ENCODE results near the gene LRRC36. TPM values are rescaled to one million over a fixed set of nuclear protein-coding genes. Genes with fewer than 3 reads are reported as not detected.

LRRC36 gene
- total and polyA plus RNA-seq, 2 of the 13 experiments (the other 11 are each of a cell fraction or from before 2014, with no cell fraction given): 0.12 to 0.15 TPM

DNA sequence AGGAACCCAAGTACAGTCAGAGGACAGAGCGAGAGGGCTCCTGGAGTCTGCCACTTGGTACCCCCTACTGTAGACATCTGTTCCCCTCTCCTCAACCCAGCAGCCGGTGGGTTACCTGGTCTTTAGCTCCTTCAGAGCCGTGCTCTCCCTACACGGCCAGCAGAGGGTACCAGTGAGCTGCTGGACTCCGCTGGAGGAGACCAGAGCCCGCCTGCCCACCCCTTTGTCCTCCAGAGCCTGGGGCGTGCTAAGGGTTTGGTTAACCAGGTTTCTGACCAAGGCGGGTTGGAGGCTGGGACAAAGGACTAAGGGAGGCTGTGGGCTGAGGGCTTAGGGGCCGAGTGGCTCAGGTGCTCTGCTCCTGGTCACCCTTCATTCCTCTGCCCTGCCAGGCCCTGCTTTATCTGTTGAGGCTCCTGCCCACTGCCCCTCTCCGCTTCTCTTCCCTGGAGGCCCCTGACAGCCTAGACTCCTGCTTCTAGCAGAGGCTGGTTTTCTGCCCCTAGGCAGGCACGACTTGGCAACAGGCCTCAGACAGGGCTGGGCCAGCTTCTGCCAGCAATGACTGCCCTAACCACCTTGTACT lies 101.6 kb downstream of the LRRC36 start (continued):
- no peak for TF ChIP-seq MEIS1 (CRISPR knock-in tag; IDR thresholded peaks at IDR 0.05; ENCODE audit: borderline replicate concordance)
- no peak for TF ChIP-seq ZNF543 (CRISPR knock-in tag; IDR thresholded peaks at IDR 0.05)
- peak; percentile 52; the same call in 1 of the 2 replicates for TF ChIP-seq ZNF235 (CRISPR knock-in tag; IDR thresholded peaks at IDR 0.05; ENCODE audit: borderline replicate concordance)
- TF ChIP-seq ZSCAN9 (CRISPR knock-in tag; IDR thresholded peaks at IDR 0.05; ENCODE audit: borderline replicate concordance): 0 out of 2 replicates have a peak, but pooled peaks have one; percentile 38
- TF ChIP-seq, protein P1, sequence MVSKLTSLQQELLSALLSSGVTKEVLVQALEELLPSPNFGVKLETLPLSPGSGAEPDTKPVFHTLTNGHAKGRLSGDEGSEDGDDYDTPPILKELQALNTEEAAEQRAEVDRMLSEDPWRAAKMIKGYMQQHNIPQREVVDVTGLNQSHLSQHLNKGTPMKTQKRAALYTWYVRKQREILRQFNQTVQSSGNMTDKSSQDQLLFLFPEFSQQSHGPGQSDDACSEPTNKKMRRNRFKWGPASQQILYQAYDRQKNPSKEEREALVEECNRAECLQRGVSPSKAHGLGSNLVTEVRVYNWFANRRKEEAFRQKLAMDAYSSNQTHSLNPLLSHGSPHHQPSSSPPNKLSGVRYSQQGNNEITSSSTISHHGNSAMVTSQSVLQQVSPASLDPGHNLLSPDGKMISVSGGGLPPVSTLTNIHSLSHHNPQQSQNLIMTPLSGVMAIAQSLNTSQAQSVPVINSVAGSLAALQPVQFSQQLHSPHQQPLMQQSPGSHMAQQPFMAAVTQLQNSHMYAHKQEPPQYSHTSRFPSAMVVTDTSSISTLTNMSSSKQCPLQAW (CRISPR knock-in tag; IDR thresholded peaks at IDR 0.05): peak; percentile 63; the same call in 1 of the 2 replicates
- no peak for TF ChIP-seq ATF1 (CRISPR knock-in tag; IDR thresholded peaks at IDR 0.05)
- TF ChIP-seq, protein P2, sequence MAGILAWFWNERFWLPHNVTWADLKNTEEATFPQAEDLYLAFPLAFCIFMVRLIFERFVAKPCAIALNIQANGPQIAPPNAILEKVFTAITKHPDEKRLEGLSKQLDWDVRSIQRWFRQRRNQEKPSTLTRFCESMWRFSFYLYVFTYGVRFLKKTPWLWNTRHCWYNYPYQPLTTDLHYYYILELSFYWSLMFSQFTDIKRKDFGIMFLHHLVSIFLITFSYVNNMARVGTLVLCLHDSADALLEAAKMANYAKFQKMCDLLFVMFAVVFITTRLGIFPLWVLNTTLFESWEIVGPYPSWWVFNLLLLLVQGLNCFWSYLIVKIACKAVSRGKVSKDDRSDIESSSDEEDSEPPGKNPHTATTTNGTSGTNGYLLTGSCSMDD (CRISPR knock-in tag; IDR thresholded peaks at IDR 0.05): no peak
- TF ChIP-seq CREB1 (IDR thresholded peaks at IDR 0.05): no peak
- no peak for TF ChIP-seq CREB1 (CRISPR knock-in tag; IDR thresholded peaks at IDR 0.05)
- TF ChIP-seq GABPA (IDR thresholded peaks at IDR 0.05; ENCODE audit: low read depth, low read length): no peak
- TF ChIP-seq GABPA (CRISPR knock-in tag; IDR thresholded peaks at IDR 0.05; ENCODE audit: low read depth): no peak; the same call in 1 of the 2 replicates
- TF ChIP-seq SMC3 (IDR thresholded peaks at IDR 0.05; ENCODE audit: low read length): peak; percentile 95
- no peak for TF ChIP-seq REL (CRISPR knock-in tag; conservative IDR thresholded peaks at IDR 0.05)
- no peak for TF ChIP-seq TP53 (CRISPR knock-in tag; conservative IDR thresholded peaks at IDR 0.05)
- TF ChIP-seq HNRNPLL (IDR thresholded peaks at IDR 0.05; ENCODE audit: low read depth, low read length, poor library complexity, severe bottlenecking): no peak
- TF ChIP-seq, protein P3, sequence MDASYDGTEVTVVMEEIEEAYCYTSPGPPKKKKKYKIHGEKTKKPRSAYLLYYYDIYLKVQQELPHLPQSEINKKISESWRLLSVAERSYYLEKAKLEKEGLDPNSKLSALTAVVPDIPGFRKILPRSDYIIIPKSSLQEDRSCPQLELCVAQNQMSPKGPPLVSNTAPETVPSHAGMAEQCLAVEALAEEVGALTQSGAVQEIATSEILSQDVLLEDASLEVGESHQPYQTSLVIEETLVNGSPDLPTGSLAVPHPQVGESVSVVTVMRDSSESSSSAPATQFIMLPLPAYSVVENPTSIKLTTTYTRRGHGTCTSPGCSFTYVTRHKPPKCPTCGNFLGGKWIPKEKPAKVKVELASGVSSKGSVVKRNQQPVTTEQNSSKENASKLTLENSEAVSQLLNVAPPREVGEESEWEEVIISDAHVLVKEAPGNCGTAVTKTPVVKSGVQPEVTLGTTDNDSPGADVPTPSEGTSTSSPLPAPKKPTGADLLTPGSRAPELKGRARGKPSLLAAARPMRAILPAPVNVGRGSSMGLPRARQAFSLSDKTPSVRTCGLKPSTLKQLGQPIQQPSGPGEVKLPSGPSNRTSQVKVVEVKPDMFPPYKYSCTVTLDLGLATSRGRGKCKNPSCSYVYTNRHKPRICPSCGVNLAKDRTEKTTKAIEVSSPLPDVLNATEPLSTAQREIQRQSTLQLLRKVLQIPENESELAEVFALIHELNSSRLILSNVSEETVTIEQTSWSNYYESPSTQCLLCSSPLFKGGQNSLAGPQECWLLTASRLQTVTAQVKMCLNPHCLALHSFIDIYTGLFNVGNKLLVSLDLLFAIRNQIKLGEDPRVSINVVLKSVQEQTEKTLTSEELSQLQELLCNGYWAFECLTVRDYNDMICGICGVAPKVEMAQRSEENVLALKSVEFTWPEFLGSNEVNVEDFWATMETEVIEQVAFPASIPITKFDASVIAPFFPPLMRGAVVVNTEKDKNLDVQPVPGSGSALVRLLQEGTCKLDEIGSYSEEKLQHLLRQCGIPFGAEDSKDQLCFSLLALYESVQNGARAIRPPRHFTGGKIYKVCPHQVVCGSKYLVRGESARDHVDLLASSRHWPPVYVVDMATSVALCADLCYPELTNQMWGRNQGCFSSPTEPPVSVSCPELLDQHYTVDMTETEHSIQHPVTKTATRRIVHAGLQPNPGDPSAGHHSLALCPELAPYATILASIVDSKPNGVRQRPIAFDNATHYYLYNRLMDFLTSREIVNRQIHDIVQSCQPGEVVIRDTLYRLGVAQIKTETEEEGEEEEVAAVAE (CRISPR knock-in tag; IDR thresholded peaks at IDR 0.05; ENCODE audit: borderline replicate concordance): peak; percentile 79; the same call in 1 of the 2 replicates
- no peak; the same call in 1 of the 2 replicates for TF ChIP-seq ETV5 (CRISPR knock-in tag; IDR thresholded peaks at IDR 0.05; ENCODE audit: borderline replicate concordance)
- TF ChIP-seq ATM (IDR thresholded peaks at IDR 0.05; ENCODE audit: borderline replicate concordance): no peak
- TF ChIP-seq, protein P4, sequence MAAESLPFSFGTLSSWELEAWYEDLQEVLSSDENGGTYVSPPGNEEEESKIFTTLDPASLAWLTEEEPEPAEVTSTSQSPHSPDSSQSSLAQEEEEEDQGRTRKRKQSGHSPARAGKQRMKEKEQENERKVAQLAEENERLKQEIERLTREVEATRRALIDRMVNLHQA (CRISPR knock-in tag; IDR thresholded peaks at IDR 0.05): no peak
- TF ChIP-seq, protein P5, sequence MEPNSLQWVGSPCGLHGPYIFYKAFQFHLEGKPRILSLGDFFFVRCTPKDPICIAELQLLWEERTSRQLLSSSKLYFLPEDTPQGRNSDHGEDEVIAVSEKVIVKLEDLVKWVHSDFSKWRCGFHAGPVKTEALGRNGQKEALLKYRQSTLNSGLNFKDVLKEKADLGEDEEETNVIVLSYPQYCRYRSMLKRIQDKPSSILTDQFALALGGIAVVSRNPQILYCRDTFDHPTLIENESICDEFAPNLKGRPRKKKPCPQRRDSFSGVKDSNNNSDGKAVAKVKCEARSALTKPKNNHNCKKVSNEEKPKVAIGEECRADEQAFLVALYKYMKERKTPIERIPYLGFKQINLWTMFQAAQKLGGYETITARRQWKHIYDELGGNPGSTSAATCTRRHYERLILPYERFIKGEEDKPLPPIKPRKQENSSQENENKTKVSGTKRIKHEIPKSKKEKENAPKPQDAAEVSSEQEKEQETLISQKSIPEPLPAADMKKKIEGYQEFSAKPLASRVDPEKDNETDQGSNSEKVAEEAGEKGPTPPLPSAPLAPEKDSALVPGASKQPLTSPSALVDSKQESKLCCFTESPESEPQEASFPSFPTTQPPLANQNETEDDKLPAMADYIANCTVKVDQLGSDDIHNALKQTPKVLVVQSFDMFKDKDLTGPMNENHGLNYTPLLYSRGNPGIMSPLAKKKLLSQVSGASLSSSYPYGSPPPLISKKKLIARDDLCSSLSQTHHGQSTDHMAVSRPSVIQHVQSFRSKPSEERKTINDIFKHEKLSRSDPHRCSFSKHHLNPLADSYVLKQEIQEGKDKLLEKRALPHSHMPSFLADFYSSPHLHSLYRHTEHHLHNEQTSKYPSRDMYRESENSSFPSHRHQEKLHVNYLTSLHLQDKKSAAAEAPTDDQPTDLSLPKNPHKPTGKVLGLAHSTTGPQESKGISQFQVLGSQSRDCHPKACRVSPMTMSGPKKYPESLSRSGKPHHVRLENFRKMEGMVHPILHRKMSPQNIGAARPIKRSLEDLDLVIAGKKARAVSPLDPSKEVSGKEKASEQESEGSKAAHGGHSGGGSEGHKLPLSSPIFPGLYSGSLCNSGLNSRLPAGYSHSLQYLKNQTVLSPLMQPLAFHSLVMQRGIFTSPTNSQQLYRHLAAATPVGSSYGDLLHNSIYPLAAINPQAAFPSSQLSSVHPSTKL (CRISPR knock-in tag; IDR thresholded peaks at IDR 0.05): 0 out of 2 replicates have a peak, but pooled peaks have one; percentile 46
